HCT116 (cell line): ENCODE measurements around the gene FRMPD1. TPM values are rescaled to one million over a fixed set of nuclear protein-coding genes. Genes with fewer than 3 reads are reported as not detected.

Experiments used
- ATAC-seq: fragments of 200-7000 bp; cut with Tn5 transposase; 2 replicates; pipeline ENCODE4 v1.9.1; 2020; ENCODE audit warnings: mild to moderate bottlenecking, moderate library complexity
- BruUV-seq: library from RNA; stranded (reverse); fragments of 400-500 nt; replicated peaks from 2 replicates; lab custom pipeline; 2021; lab: Mats Ljungman, UMichigan
- CTCF ChIA-PET: fragments of 300-600 bp; sonication (Branson Sonifier 250); formaldehyde crosslinking; loops from one replicate; lab custom pipeline; 2021; ENCODE audit warnings: antibody characterized with exemption; lab: Charles Lee
- POLR2A ChIA-PET: fragments of 300-600, 350-600 bp; sonication (Branson Sonifier 250); formaldehyde crosslinking; loops from one replicate; lab custom pipeline; 2021; ENCODE audit warnings: antibody characterized with exemption; lab: Charles Lee
- RAD21 ChIA-PET, 2 experiments: fragments of 300-600 bp; sonication (Branson Sonifier 250); formaldehyde crosslinking; loops; one replicate each; lab custom pipeline; 2023; ENCODE audit warnings: low total read pairs in 2 of 2; ENCODE audit not compliant: uncharacterized antibody in 2 of 2, unreplicated experiment in 2 of 2, low non-redundant PET in 1 of 2; lab: Charles Lee
- DNase-seq: peaks from one replicate; pipeline ENCODE4 v3.0.0-alpha.2; 2010; ENCODE audit warnings: low read depth, low spot score
- H2AFZ ChIP-seq: fragments of 200-600 bp; shearing (Covaris generic), sonication (generic); 2 replicates; pipeline ENCODE4 v1.6.1; 2017; ENCODE audit warnings: low read depth, mixed run types, mixed read lengths, antibody characterized with exemption, low read length; ENCODE audit not compliant: poor library complexity, severe bottlenecking
- H3K27ac ChIP-seq: 2 replicates; pipeline ENCODE4 v1.5.1; 2012; ENCODE audit warnings: low read depth, low read length
- H3K27me3 ChIP-seq: fragments of 200-600 bp; sonication (generic); 2 replicates; pipeline ENCODE4 v1.6.1; 2016; ENCODE audit warnings: mixed run types, low read length, mixed read lengths; ENCODE audit not compliant: insufficient read depth
- H3K36me3 ChIP-seq, 2 experiments: fragments of 200-500 bp in 1 of 2; fragments of 200-600 bp in 1 of 2; sonication (Bioruptor generic) in 1 of 2; sonication (generic) in 1 of 2; 2 replicates each; pipeline versions ENCODE4 v1.5.1 to v1.6.1; 2014 to 2016; ENCODE audit warnings: low read length in 2 of 2, inconsistent platforms in 1 of 2, mixed read lengths in 1 of 2, mixed run types in 1 of 2; ENCODE audit not compliant: insufficient read depth in 2 of 2, control insufficient read depth in 1 of 2
- H3K4me1 ChIP-seq, 2 experiments: fragments of 200-600 bp in 1 of 2; sonication (generic) in 1 of 2; 2 replicates each; pipeline versions ENCODE4 v1.5.1 to v1.6.1; 2012 to 2017; ENCODE audit warnings: low read length in 2 of 2, inconsistent platforms in 1 of 2, mild to moderate bottlenecking in 1 of 2, mixed read lengths in 1 of 2, mixed run types in 1 of 2, moderate library complexity in 1 of 2; ENCODE audit not compliant: insufficient read depth in 2 of 2, control insufficient read depth in 1 of 2
- H3K4me2 ChIP-seq: fragments of 200-600 bp; sonication (generic); 2 replicates; pipeline ENCODE4 v1.6.1; 2017; ENCODE audit warnings: mixed run types, low read length, mixed read lengths
- H3K4me3 ChIP-seq, 2 experiments: fragments of 200-600 bp in 1 of 2; sonication (generic) in 1 of 2; replicated peaks in 1 of 2; 2 replicates each; pipeline ENCODE4 v1.5.1; 2011 to 2016; ENCODE audit warnings: low read length in 2 of 2, control low read depth in 1 of 2, low read depth in 1 of 2, mild to moderate bottlenecking in 1 of 2, mixed read lengths in 1 of 2, mixed run types in 1 of 2
- H3K79me2 ChIP-seq: fragments of 200-600 bp; sonication (generic); 2 replicates; pipeline ENCODE4 v1.6.1; 2017; ENCODE audit warnings: mild to moderate bottlenecking, mixed run types, low read length, moderate library complexity, mixed read lengths; ENCODE audit not compliant: insufficient read depth
- H3K9ac ChIP-seq: fragments of 200-600 bp; sonication (generic); 2 replicates; pipeline ENCODE4 v1.6.1; 2016; ENCODE audit warnings: low read length, mixed read lengths
- H3K9me2 ChIP-seq: fragments of 200-600 bp; sonication (generic), shearing (Covaris generic); 2 replicates; pipeline ENCODE4 v1.6.1; 2017; ENCODE audit warnings: mixed run types, mild to moderate bottlenecking, moderate library complexity; ENCODE audit not compliant: insufficient read depth
- H3K9me3 ChIP-seq, 2 experiments: fragments of 200-500 bp in 1 of 2; fragments of 200-600 bp in 1 of 2; sonication (Bioruptor generic) in 1 of 2; sonication (generic) in 1 of 2; 2 replicates each; pipeline ENCODE4 v1.6.1; 2014 to 2017; ENCODE audit warnings: low read length in 2 of 2, mixed read lengths in 2 of 2, inconsistent platforms in 1 of 2, low read depth in 1 of 2, mild to moderate bottlenecking in 1 of 2, mixed run types in 1 of 2, moderate library complexity in 1 of 2; ENCODE audit not compliant: control insufficient read depth in 1 of 2, insufficient read depth in 1 of 2
- H4K20me1 ChIP-seq: fragments of 200-600 bp; sonication (generic), shearing (Covaris generic); 2 replicates; pipeline ENCODE4 v1.6.1; 2017; ENCODE audit warnings: mixed run types, mild to moderate bottlenecking, moderate library complexity; ENCODE audit not compliant: insufficient read depth
- ATF3 ChIP-seq: IDR thresholded peaks from 2 replicates; pipeline ENCODE4 v1.6.1; 2012
- CTCF ChIP-seq, 3 experiments: fragments of 200-600 bp in 1 of 3; sonication (generic) in 1 of 3; IDR thresholded peaks in 2 of 3; conservative IDR thresholded peaks in 1 of 3; 2 replicates each; pipeline ENCODE4 v1.5.1; 2012 to 2017; ENCODE audit warnings: low read depth in 2 of 3, low read length in 2 of 3, antibody characterized with exemption in 1 of 3, borderline replicate concordance in 1 of 3, control low read depth in 1 of 3, mild to moderate bottlenecking in 1 of 3, mixed read lengths in 1 of 3, mixed run types in 1 of 3, moderate library complexity in 1 of 3; ENCODE audit not compliant: insufficient read depth in 1 of 3
- POLR2A ChIP-seq: IDR thresholded peaks from 2 replicates; pipeline ENCODE4 v1.7.0; 2011; ENCODE audit warnings: borderline replicate concordance; ENCODE audit not compliant: insufficient read depth, insufficient read length; ENCODE audit errors: extremely low read depth
- REST ChIP-seq: IDR thresholded peaks from 2 replicates; pipeline ENCODE4 v1.6.1; 2012; ENCODE audit warnings: low read depth
- ZBTB33 ChIP-seq: IDR thresholded peaks from 2 replicates; pipeline ENCODE4 v1.6.1; 2011; ENCODE audit warnings: mild to moderate bottlenecking, low read length, moderate library complexity; ENCODE audit not compliant: insufficient replicate concordance; ENCODE audit errors: extremely low read depth
- ZNF274 ChIP-seq: fragments of 200-500 bp; sonication (Bioruptor generic); IDR thresholded peaks from 2 replicates; pipeline ENCODE4 v1.6.1; 2014; ENCODE audit warnings: mild to moderate bottlenecking, low read depth, low read length, inconsistent platforms
- intact Hi-C: fragments of 100-400 bp; cut with micrococcal nuclease; formaldehyde crosslinking; loops from 2 replicates; pipeline ENCODE4 v1.10.0; 2022
- total RNA-seq: library from RNA; stranded (reverse); gene quantifications from one replicate; pipeline ENCODE4 v1.2.1, GENCODE V29; 2021; ENCODE audit not compliant: unreplicated experiment

FRMPD1 gene
- total RNA-seq, 1 experiment from 2014 or later, result 0.52 TPM

GRCh38 chr9:37667706-37668105, 17.0 kb downstream of the FRMPD1 start (continued):
- TF ChIP-seq ZBTB33, result no peak
- TF ChIP-seq ZNF274, result no peak
- no peak for TF ChIP-seq ATF3
- TF ChIP-seq POLR2A, result no peak

GRCh38 chr9:37668116-37668601, 17.4 kb downstream of the FRMPD1 start:
- H3K4me3 ChIP-seq, result no peak overlapping the region
- H3K27me3 ChIP-seq, result peaks cover 35% of the 10 kb centered on the region
- ChIA-PET RAD21 (no interaction called here), POLR2A (no interaction called here), CTCF (no interaction called here)
- DNase-seq (no peak), ATAC-seq (peak; percentile 94)
- no peak overlapping the region for H3K9ac ChIP-seq
- no TSS peak for BruUV-seq
- H2AFZ ChIP-seq, result no peak overlapping the region
- peaks cover 0 to 8% of the 10 kb centered on the region in 2 experiments; a peak in 1 of 4 replicates for H3K4me1 ChIP-seq
- H3K9me3 ChIP-seq, result no peaks in the 10 kb centered on the region
- no peak overlapping the region for H3K27ac ChIP-seq
- H3K79me2 ChIP-seq, result no peaks in the 10 kb centered on the region
- H3K36me3 ChIP-seq, result no peaks in the 10 kb centered on the region
- TF ChIP-seq REST (no peak), CTCF (IDR thresholded peaks at IDR 0.05 in 2 of 3, conservative IDR thresholded peaks at IDR 0.05 in 1 of 3; ENCODE audit: borderline replicate concordance in 1 of 3, insufficient read depth in 1 of 3, low read depth in 2 of 3, low read length in 2 of 3) (peak in 2 of 3 experiments; percentile 27 to 30; a peak in 1 of 6 replicates)
- intact Hi-C loops, result no loop called here
- no peaks in the 10 kb centered on the region for H3K9me2 ChIP-seq
- H3K4me2 ChIP-seq, result peak overlapping the region; percentile 13; the same call in 1 of the 2 replicates
- H4K20me1 ChIP-seq, result no peaks in the 10 kb centered on the region
